ENCODE measurements around the gene TREML4. TPM values are rescaled to one million over a fixed set of nuclear protein-coding genes. Genes with fewer than 3 reads are reported as not detected.

The TREML4 gene
- total RNA-seq, 1 donor from 2014 or later: not detected

GRCh38 chr6:41256383-41256782 lies 28.2 kb downstream of the TREML4 start:
- H3K79me2 ChIP-seq (ENCODE audit: insufficient read depth, low read length): no peaks in the 10 kb centered on the region
- no peaks in the 10 kb centered on the region for H3K27me3 ChIP-seq (ENCODE audit: insufficient read depth, low read length)
- Mint-ChIP-seq H3K4me1 (ENCODE audit: low read depth, unreplicated experiment) (peaks cover 33% of the 10 kb centered on the region), H3K4me3 (ENCODE audit: unreplicated experiment) (peak overlapping the region; percentile 2), H3K36me3 (ENCODE audit: low read depth, unreplicated experiment) (peaks cover 2% of the 10 kb centered on the region), H3K27me3 (ENCODE audit: low read depth, unreplicated experiment) (peaks cover 10% of the 10 kb centered on the region), H3K9me3 (ENCODE audit: unreplicated experiment) (peaks cover 2% of the 10 kb centered on the region), H3K27ac (ENCODE audit: unreplicated experiment) (peak overlapping the region; percentile 63)
- TF ChIP-seq EZH2 (IDR thresholded peaks at IDR 0.05; ENCODE audit: insufficient read depth, low read length) (no peak), CTCF (IDR thresholded peaks at IDR 0.05; ENCODE audit: insufficient read depth, low read depth, low read length) (no peak)
- FAIRE-seq (no peak), DNase-seq (ENCODE audit: low read depth) (no peak)
- no peak overlapping the region for H3K9ac ChIP-seq (ENCODE audit: low read length)
- H3K27ac ChIP-seq (ENCODE audit: low read depth, low read length): no peak overlapping the region
- no peaks in the 10 kb centered on the region for H3K4me1 ChIP-seq (ENCODE audit: insufficient read depth, low read length)
- no peak overlapping the region for H3K4me2 ChIP-seq (ENCODE audit: low read length)
- no peak overlapping the region for H3K4me3 ChIP-seq (ENCODE audit: insufficient read depth, low read depth, low read length)
- H3K36me3 ChIP-seq (ENCODE audit: insufficient read depth, low read length): no peaks in the 10 kb centered on the region
- H3K9me3 ChIP-seq (ENCODE audit: insufficient read depth, low read depth, low read length): no peaks in the 10 kb centered on the region
- H2AFZ ChIP-seq (ENCODE audit: low read depth, low read length): no peak overlapping the region
- no peaks in the 10 kb centered on the region for H4K20me1 ChIP-seq (ENCODE audit: insufficient read depth, low read length)

GRCh38 chr6:41257369-41258195 lies 29.4 kb downstream of the TREML4 start:
- Histone ChIP-seq H3K4me2 (ENCODE audit: low read length) (no peak overlapping the region), H3K36me3 (ENCODE audit: insufficient read depth, low read length) (no peaks in the 10 kb centered on the region), H3K4me3 (ENCODE audit: insufficient read depth, low read depth, low read length) (no peak overlapping the region), H3K9me3 (ENCODE audit: insufficient read depth, low read depth, low read length) (no peaks in the 10 kb centered on the region), H3K27ac (ENCODE audit: low read depth, low read length) (no peak overlapping the region), H3K9ac (ENCODE audit: low read length) (no peak overlapping the region), H2AFZ (ENCODE audit: low read depth, low read length) (no peak overlapping the region), H3K4me1 (ENCODE audit: insufficient read depth, low read length) (no peaks in the 10 kb centered on the region), H4K20me1 (ENCODE audit: insufficient read depth, low read length) (no peaks in the 10 kb centered on the region), H3K79me2 (ENCODE audit: insufficient read depth, low read length) (no peaks in the 10 kb centered on the region), H3K27me3 (ENCODE audit: insufficient read depth, low read length) (no peaks in the 10 kb centered on the region)
- Mint-ChIP-seq H3K27ac (ENCODE audit: unreplicated experiment) (peak overlapping the region; percentile 63), H3K36me3 (ENCODE audit: low read depth, unreplicated experiment) (peaks cover 2% of the 10 kb centered on the region), H3K9me3 (ENCODE audit: unreplicated experiment) (peaks cover 6% of the 10 kb centered on the region), H3K4me1 (ENCODE audit: low read depth, unreplicated experiment) (peaks cover 33% of the 10 kb centered on the region), H3K4me3 (ENCODE audit: unreplicated experiment) (no peak overlapping the region), H3K27me3 (ENCODE audit: low read depth, unreplicated experiment) (peaks cover 3% of the 10 kb centered on the region)
- TF ChIP-seq CTCF (IDR thresholded peaks at IDR 0.05; ENCODE audit: insufficient read depth, low read depth, low read length) (no peak), EZH2 (IDR thresholded peaks at IDR 0.05; ENCODE audit: insufficient read depth, low read length) (no peak)
- DNase-seq (ENCODE audit: low read depth) (peak; percentile 39), FAIRE-seq (no peak)

- no peaks in the 10 kb centered on the region for H3K79me2 ChIP-seq (ENCODE audit: insufficient read depth, low read length)
- Mint-ChIP-seq H3K9me3 (ENCODE audit: unreplicated experiment) (peaks cover 8% of the 10 kb centered on the region), H3K4me3 (ENCODE audit: unreplicated experiment) (no peak overlapping the region), H3K36me3 (ENCODE audit: low read depth, unreplicated experiment) (peaks cover 2% of the 10 kb centered on the region), H3K27me3 (ENCODE audit: low read depth, unreplicated experiment) (peaks cover 3% of the 10 kb centered on the region), H3K27ac (ENCODE audit: unreplicated experiment) (no peak overlapping the region), H3K4me1 (ENCODE audit: low read depth, unreplicated experiment) (peaks cover 30% of the 10 kb centered on the region)
- H4K20me1 ChIP-seq (ENCODE audit: insufficient read depth, low read length): no peaks in the 10 kb centered on the region
- H3K4me3 ChIP-seq (ENCODE audit: insufficient read depth, low read depth, low read length): no peak overlapping the region
- no peak overlapping the region for H3K4me2 ChIP-seq (ENCODE audit: low read length)
- no peaks in the 10 kb centered on the region for H3K9me3 ChIP-seq (ENCODE audit: insufficient read depth, low read depth, low read length)
- no peaks in the 10 kb centered on the region for H3K27me3 ChIP-seq (ENCODE audit: insufficient read depth, low read length)
- no peak overlapping the region for H3K27ac ChIP-seq (ENCODE audit: low read depth, low read length)
- no peak for TF ChIP-seq EZH2 (IDR thresholded peaks at IDR 0.05; ENCODE audit: insufficient read depth, low read length)
- no peak for TF ChIP-seq CTCF (IDR thresholded peaks at IDR 0.05; ENCODE audit: insufficient read depth, low read depth, low read length)
- no peak overlapping the region for H2AFZ ChIP-seq (ENCODE audit: low read depth, low read length)
- no peak for FAIRE-seq
- H3K36me3 ChIP-seq (ENCODE audit: insufficient read depth, low read length): no peaks in the 10 kb centered on the region
- no peaks in the 10 kb centered on the region for H3K4me1 ChIP-seq (ENCODE audit: insufficient read depth, low read length)
- no peak for DNase-seq (ENCODE audit: low read depth)
- no peak overlapping the region for H3K9ac ChIP-seq (ENCODE audit: low read length)
Measured at GRCh38 chr6:41258196-41258493, 30.0 kb downstream of the TREML4 start.
